ENCODE data around the gene STAB2. TPM values are rescaled to one million over a fixed set of nuclear protein-coding genes. Genes with fewer than 3 reads are reported as not detected.

Gene STAB2
- total RNA-seq, 4 donors from 2014 or later = 0.53 to 0.83 (median 0.69) TPM

- H3K4me1 ChIP-seq = no peaks in the 10 kb centered on the region
- no peaks in the 10 kb centered on the region for H3K9me3 ChIP-seq
- no peak for DNase-seq
- H3K27me3 ChIP-seq = no peaks in the 10 kb centered on the region
- no peaks in the 10 kb centered on the region for H3K36me3 ChIP-seq
- no peak overlapping the region for H3K27ac ChIP-seq
- H3K4me3 ChIP-seq = no peak overlapping the region
- no peak for TF ChIP-seq POLR2A (IDR thresholded peaks at IDR 0.05)
- TF ChIP-seq, protein P1, sequence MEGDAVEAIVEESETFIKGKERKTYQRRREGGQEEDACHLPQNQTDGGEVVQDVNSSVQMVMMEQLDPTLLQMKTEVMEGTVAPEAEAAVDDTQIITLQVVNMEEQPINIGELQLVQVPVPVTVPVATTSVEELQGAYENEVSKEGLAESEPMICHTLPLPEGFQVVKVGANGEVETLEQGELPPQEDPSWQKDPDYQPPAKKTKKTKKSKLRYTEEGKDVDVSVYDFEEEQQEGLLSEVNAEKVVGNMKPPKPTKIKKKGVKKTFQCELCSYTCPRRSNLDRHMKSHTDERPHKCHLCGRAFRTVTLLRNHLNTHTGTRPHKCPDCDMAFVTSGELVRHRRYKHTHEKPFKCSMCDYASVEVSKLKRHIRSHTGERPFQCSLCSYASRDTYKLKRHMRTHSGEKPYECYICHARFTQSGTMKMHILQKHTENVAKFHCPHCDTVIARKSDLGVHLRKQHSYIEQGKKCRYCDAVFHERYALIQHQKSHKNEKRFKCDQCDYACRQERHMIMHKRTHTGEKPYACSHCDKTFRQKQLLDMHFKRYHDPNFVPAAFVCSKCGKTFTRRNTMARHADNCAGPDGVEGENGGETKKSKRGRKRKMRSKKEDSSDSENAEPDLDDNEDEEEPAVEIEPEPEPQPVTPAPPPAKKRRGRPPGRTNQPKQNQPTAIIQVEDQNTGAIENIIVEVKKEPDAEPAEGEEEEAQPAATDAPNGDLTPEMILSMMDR (IDR thresholded peaks at IDR 0.05) = no peak
Observed at GRCh38 chr12:103736572-103736971, 149.5 kb downstream of the STAB2 start.

GRCh38 chr12:103737881-103738280, 150.8 kb downstream of the STAB2 start:
- H3K27me3 ChIP-seq = no peaks in the 10 kb centered on the region
- no peaks in the 10 kb centered on the region for H3K36me3 ChIP-seq
- no peak for DNase-seq
- no peaks in the 10 kb centered on the region for H3K9me3 ChIP-seq
- peaks cover 0 to 9% (median 0%) of the 10 kb centered on the region in 4 donors for H3K4me1 ChIP-seq
- TF ChIP-seq, protein P1 (IDR thresholded peaks at IDR 0.05) = no peak
- no peak for TF ChIP-seq POLR2A (IDR thresholded peaks at IDR 0.05)
- H3K27ac ChIP-seq = no peak overlapping the region
- no peak overlapping the region for H3K4me3 ChIP-seq

- H3K4me1 ChIP-seq = peaks cover 0 to 9% (median 0%) of the 10 kb centered on the region in 4 donors
- peak overlapping the region in 2 of 4 donors; percentile 24 to 77 for H3K27ac ChIP-seq
- TF ChIP-seq POLR2A (IDR thresholded peaks at IDR 0.05) = no peak
- TF ChIP-seq, protein P1 (IDR thresholded peaks at IDR 0.05) = no peak
- H3K4me3 ChIP-seq = no peak overlapping the region
- no peaks in the 10 kb centered on the region for H3K36me3 ChIP-seq
- no peaks in the 10 kb centered on the region for H3K9me3 ChIP-seq
- no peaks in the 10 kb centered on the region for H3K27me3 ChIP-seq
- peak in 2 of 3 donors; percentile 59 to 72 for DNase-seq
Observed at GRCh38 chr12:103742349-103742932, 155.4 kb downstream of the STAB2 start.

DNA sequence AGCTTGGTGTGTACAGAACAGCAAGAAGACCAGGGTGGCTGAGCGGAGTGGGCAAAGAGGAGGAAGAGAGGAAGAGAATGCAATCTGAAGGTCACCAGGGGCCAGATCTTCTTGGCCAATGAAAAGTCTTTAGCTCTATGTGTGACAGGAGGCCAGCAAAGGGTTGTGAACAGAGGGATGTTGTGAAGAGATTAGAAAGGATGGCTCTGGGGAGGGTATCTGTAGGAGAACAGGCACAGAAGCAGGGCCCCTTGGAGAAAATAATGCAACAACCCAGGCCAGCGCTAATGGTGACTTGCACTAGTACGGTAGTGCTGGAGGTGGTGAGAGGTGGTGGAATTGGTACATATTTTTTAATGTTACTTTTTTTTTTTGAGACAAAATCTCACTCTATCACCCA, 156.7 kb downstream of the STAB2 start:
- H3K27me3 ChIP-seq = no peaks in the 10 kb centered on the region
- no peak for TF ChIP-seq POLR2A (IDR thresholded peaks at IDR 0.05)
- TF ChIP-seq, protein P1 (IDR thresholded peaks at IDR 0.05) = no peak

DNA sequence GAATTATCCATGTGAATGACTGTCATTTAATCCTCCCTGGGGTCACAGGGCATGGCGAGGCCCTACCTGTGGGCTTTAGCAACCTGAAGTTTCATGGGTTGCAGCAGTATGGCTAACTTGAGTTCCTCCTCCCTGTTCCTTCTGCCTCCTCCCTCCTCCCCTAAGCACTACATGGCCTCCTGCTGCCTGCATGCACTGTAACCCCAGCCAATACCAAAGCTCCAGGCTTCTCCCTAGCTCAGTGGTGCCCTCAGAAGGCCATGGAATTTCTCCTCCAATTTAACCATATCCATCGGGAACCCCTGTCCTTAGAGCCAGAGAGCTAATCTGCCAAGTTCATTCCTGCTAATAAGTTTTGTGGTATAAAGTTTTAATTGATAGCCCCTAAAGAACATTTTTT, 158.9 kb downstream of the STAB2 start:
- DNase-seq = no peak
- H3K27me3 ChIP-seq = no peaks in the 10 kb centered on the region
- H3K9me3 ChIP-seq = no peaks in the 10 kb centered on the region
- peaks cover 0 to 9% (median 0%) of the 10 kb centered on the region in 4 donors for H3K4me1 ChIP-seq
- H3K27ac ChIP-seq = no peak overlapping the region
- no peak overlapping the region for H3K4me3 ChIP-seq
- no peaks in the 10 kb centered on the region for H3K36me3 ChIP-seq
- TF ChIP-seq POLR2A (IDR thresholded peaks at IDR 0.05) = no peak
- TF ChIP-seq, protein P1 (IDR thresholded peaks at IDR 0.05) = peak in 2 of 6 experiments; percentile 9 to 18

More for the DNA sequence above, 156.7 kb downstream of the STAB2 start:
- Histone ChIP-seq H3K4me3 (no peak overlapping the region), H3K27ac (no peak overlapping the region), H3K36me3 (no peaks in the 10 kb centered on the region), H3K4me1 (peaks cover 0 to 9% (median 0%) of the 10 kb centered on the region in 4 donors), H3K9me3 (no peaks in the 10 kb centered on the region)
- DNase-seq = no peak
